Stomach (tissue), 4 donors: ENCODE measurements around the gene MMP25.

Experiments
- EP300 ChIP-seq: sonication (generic); formaldehyde crosslinking; IDR thresholded peaks from one replicate; pipeline ENCODE4 v1.6.1; 2017; ENCODE audit warnings: antibody characterized with exemption
- POLR2A ChIP-seq, 4 donors: fragments of 450-650 bp; IDR thresholded peaks; one replicate each; pipeline ENCODE4 v1.6.1; 2016; ENCODE audit warnings: antibody characterized with exemption in 4 of 4, control low read depth in 2 of 4, mild to moderate bottlenecking in 1 of 4, moderate library complexity in 1 of 4
- POLR2AphosphoS5 ChIP-seq, 3 donors: sonication (generic); formaldehyde crosslinking; IDR thresholded peaks; one replicate each; pipeline ENCODE4 v1.6.1; 2016; ENCODE audit warnings: antibody characterized with exemption in 3 of 3
- TF ChIP-seq, protein P1 (sequence below), 7 experiments: fragments of 450-650 bp in 4 of 7; fragments of 200-600 bp in 3 of 7; sonication (generic) in 3 of 7; IDR thresholded peaks; one replicate each; pipeline ENCODE4 v1.5.1; 2016 to 2019; ENCODE audit warnings: antibody characterized with exemption in 7 of 7, control low read depth in 2 of 7, mild to moderate bottlenecking in 1 of 7

DNA sequence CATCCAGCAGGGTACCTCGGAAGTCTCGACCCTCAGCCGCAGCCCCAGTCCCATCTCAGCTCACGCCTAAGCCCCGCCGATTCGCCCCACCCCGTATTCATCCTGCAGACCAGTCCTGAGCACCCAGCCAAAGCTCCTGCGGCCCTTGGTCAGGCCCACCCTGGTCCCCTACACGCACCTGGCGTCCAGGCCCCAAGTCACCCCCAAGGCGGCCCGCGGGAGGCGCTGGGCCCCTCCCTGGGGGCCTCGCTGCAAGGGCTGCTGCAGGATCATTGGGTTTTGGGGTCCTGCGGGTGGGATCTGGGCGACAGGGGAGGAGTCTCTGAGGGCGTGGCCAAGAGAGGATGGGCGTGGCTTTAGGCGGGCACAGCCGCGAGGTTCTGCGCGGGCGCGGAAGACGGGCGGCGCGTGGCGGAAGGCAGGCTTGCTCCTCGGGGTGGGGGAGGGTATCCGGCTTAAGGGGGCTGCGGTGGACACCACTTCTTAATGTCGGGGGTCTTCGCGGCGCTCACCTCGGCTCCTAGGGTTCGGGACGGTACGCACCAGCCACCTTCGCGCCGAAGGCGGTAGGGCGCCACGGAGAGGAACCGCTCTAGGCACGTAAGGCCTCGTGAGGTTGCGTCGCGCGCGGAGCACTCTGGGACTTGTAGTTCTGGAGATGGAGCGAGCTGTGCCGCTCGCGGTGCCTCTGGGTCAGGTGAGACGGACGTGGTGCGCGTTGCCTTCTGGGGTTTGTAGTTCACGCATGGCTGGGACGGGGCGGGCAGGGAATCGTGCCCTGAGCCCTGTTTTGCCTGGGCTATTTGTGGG, 22.5 kb upstream of the MMP25 start, which contains the start of the genes HCFC1R1 and THOC6:
- TF ChIP-seq, protein P1, sequence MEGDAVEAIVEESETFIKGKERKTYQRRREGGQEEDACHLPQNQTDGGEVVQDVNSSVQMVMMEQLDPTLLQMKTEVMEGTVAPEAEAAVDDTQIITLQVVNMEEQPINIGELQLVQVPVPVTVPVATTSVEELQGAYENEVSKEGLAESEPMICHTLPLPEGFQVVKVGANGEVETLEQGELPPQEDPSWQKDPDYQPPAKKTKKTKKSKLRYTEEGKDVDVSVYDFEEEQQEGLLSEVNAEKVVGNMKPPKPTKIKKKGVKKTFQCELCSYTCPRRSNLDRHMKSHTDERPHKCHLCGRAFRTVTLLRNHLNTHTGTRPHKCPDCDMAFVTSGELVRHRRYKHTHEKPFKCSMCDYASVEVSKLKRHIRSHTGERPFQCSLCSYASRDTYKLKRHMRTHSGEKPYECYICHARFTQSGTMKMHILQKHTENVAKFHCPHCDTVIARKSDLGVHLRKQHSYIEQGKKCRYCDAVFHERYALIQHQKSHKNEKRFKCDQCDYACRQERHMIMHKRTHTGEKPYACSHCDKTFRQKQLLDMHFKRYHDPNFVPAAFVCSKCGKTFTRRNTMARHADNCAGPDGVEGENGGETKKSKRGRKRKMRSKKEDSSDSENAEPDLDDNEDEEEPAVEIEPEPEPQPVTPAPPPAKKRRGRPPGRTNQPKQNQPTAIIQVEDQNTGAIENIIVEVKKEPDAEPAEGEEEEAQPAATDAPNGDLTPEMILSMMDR (IDR thresholded peaks at IDR 0.05), result no peak
- no peak for TF ChIP-seq EP300
- peak in 1 of 4 donors; percentile 53 for TF ChIP-seq POLR2A (IDR thresholded peaks at IDR 0.05)
- TF ChIP-seq POLR2AphosphoS5 (IDR thresholded peaks at IDR 0.05), result peak; percentile 80 to 98 (median 87)
